ENCODE results near the gene GDAP1L1.

GRCh38 chr20:44222027-44222426 is 25.1 kb upstream of the GDAP1L1 start:
- no peak for TF ChIP-seq EZH2 (IDR thresholded peaks at IDR 0.05; ENCODE audit: borderline replicate concordance, insufficient read depth, low read length, poor library complexity, severe bottlenecking)
- TF ChIP-seq, protein P1, sequence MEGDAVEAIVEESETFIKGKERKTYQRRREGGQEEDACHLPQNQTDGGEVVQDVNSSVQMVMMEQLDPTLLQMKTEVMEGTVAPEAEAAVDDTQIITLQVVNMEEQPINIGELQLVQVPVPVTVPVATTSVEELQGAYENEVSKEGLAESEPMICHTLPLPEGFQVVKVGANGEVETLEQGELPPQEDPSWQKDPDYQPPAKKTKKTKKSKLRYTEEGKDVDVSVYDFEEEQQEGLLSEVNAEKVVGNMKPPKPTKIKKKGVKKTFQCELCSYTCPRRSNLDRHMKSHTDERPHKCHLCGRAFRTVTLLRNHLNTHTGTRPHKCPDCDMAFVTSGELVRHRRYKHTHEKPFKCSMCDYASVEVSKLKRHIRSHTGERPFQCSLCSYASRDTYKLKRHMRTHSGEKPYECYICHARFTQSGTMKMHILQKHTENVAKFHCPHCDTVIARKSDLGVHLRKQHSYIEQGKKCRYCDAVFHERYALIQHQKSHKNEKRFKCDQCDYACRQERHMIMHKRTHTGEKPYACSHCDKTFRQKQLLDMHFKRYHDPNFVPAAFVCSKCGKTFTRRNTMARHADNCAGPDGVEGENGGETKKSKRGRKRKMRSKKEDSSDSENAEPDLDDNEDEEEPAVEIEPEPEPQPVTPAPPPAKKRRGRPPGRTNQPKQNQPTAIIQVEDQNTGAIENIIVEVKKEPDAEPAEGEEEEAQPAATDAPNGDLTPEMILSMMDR (IDR thresholded peaks at IDR 0.05; ENCODE audit: poor library complexity, severe bottlenecking) = no peak
- TF ChIP-seq POLR2AphosphoS5 (IDR thresholded peaks at IDR 0.05) = no peak
- TF ChIP-seq EP300 (conservative IDR thresholded peaks at IDR 0.05; ENCODE audit: poor library complexity, severe bottlenecking) = no peak
- no peak for TF ChIP-seq REST (IDR thresholded peaks at IDR 0.05; ENCODE audit: borderline replicate concordance)
- no peak for TF ChIP-seq TAF1 (IDR thresholded peaks at IDR 0.05; ENCODE audit: low read depth)

Measured in neural cell (in vitro differentiated cells).